HG03139 (cell line): Measurements from ENCODE around the gene KCTD10.

Experiments
- ATAC-seq: cut with Tn5 transposase; IDR thresholded peaks from one replicate; pipeline ENCODE4 v1.9.1; 2021; ENCODE audit not compliant: unreplicated experiment

KCTD10 gene

GRCh38 chr12:109495012-109495411 is 17.9 kb upstream of the KCTD10 start:
- ATAC-seq, result no peak

- no peak for ATAC-seq
Observed at GRCh38 chr12:109494348-109494881, 17.3 kb upstream of the KCTD10 start.

GRCh38 chr12:109493938-109494337 is 16.8 kb upstream of the KCTD10 start:
- ATAC-seq, result no peak

GRCh38 chr12:109493090-109493489 is 16.0 kb upstream of the KCTD10 start:
- no peak for ATAC-seq

GRCh38 chr12:109492371-109492770 is 15.3 kb upstream of the KCTD10 start:
- no peak for ATAC-seq

GRCh38 chr12:109491671-109492070 is 14.6 kb upstream of the KCTD10 start:
- ATAC-seq, result no peak

GRCh38 chr12:109489955-109490565 is 13.0 kb upstream of the KCTD10 start:
- no peak for ATAC-seq

GRCh38 chr12:109489016-109489954 is 12.2 kb upstream of the KCTD10 start:
- no peak for ATAC-seq

- no peak for ATAC-seq
Observed at GRCh38 chr12:109488051-109488665, 11.1 kb upstream of the KCTD10 start.

- no peak for ATAC-seq
Observed at GRCh38 chr12:109487181-109488050, 10.3 kb upstream of the KCTD10 start.

GRCh38 chr12:109485201-109485600 is 8.1 kb upstream of the KCTD10 start:
- no peak for ATAC-seq

GRCh38 chr12:109483346-109483745 is 6.2 kb upstream of the KCTD10 start:
- no peak for ATAC-seq

- no peak for ATAC-seq
Observed at GRCh38 chr12:109482894-109483293, 5.8 kb upstream of the KCTD10 start.

GRCh38 chr12:109482491-109482890 is 5.4 kb upstream of the KCTD10 start:
- no peak for ATAC-seq

- no peak for ATAC-seq
Observed at GRCh38 chr12:109481863-109482262, 4.8 kb upstream of the KCTD10 start.

- ATAC-seq, result no peak
Observed at GRCh38 chr12:109480356-109480755, 3.3 kb upstream of the KCTD10 start.

GRCh38 chr12:109479761-109480160 is 2.7 kb upstream of the KCTD10 start:
- no peak for ATAC-seq

- ATAC-seq, result no peak
Observed at GRCh38 chr12:109477963-109478315, 839 bp upstream of the KCTD10 start.

- peak; percentile 7 for ATAC-seq
Observed at GRCh38 chr12:109476807-109477184, 304 bp downstream of the KCTD10 start.

- no peak for ATAC-seq
Observed at GRCh38 chr12:109475993-109476806, 900 bp downstream of the KCTD10 start.
